Motor neuron (in vitro differentiated cells): ENCODE data around the gene SCYL1. TPM values are rescaled to one million over a fixed set of nuclear protein-coding genes. Genes with fewer than 3 reads are reported as not detected.
A peak's percentile ranks its signal among the peaks of the same experiment; 100 is the strongest.

Source experiments
- ATAC-seq, 8 experiments: fragments of 200-7000 bp; cut with Tn5 transposase; replicated peaks in 6 of 8; 2 replicates each; pipeline ENCODE4 v1.8.0; 2021; ENCODE audit warnings: mild to moderate bottlenecking in 8 of 8, moderate library complexity in 8 of 8
- H3K27ac ChIP-seq, 2 donors: fragments of 250-450 bp; sonication (Bioruptor Pico); 2 replicates each; pipeline ENCODE4 v1.9.0; 2021; ENCODE audit warnings: antibody characterized with exemption in 2 of 2, mild to moderate bottlenecking in 2 of 2, moderate library complexity in 1 of 2
- H3K4me1 ChIP-seq, 2 donors: fragments of 250-450 bp; sonication (Bioruptor Pico); replicated peaks in 1 of 2; 2 replicates each; pipeline ENCODE4 v1.6.1; 2021; ENCODE audit warnings: antibody characterized with exemption in 2 of 2, mild to moderate bottlenecking in 2 of 2, moderate library complexity in 1 of 2
- H3K4me3 ChIP-seq, 5 donors: fragments of 250-450 bp; sonication (Bioruptor Pico); 2 replicates each; pipeline ENCODE4 v1.9.0; 2021; ENCODE audit warnings: antibody characterized with exemption in 5 of 5, mild to moderate bottlenecking in 5 of 5, moderate library complexity in 4 of 5
- WGBS, 10 experiments: fragments of 450-650 bp; shearing (Covaris generic); methylation state at CpG; one replicate each; pipeline ENCODE4 v1.0.0; 2022; 5-methylcytosine and 5-hydroxymethylcytosine counted together
- in situ Hi-C, 9 experiments: fragments of 400-800 bp; cut with MboI; loops; one replicate each; pipeline ENCODE4 v1.15.0; 2021; ENCODE audit warnings: low sequenced_read_pairs in 9 of 9, low pct_unique_long_range_greater_than_20kb in 2 of 9; ENCODE audit not compliant: unreplicated experiment in 9 of 9
- total RNA-seq, 8 experiments: library from RNA; unstranded; fragments of 300-600 nt; gene quantifications; 2 replicates each; pipeline versions ENCODE4 v1.2.3 to v1.2.4, GENCODE V29; 2022

SCYL1 gene
- total RNA-seq, 8 experiments from 2014 or later = 39.2 to 119 (median 57.7) TPM

- Histone ChIP-seq H3K4me3 (peak overlapping the region; percentile 22 to 30 (median 24)), H3K4me1 (peaks cover 80 to 84% of the 10 kb centered on the region in 2 donors), H3K27ac (peak overlapping the region; percentile 96)
- in situ Hi-C loops = no loop called here
- ATAC-seq = peak in 4 of 8 experiments; percentile 3 to 7 (median 5)
- 0 to 60% (median 28%) methylated on average over 1 to 4 of the region's 10 CpGs; no CpG with 5 or more reads in 2 of the 10 experiments for WGBS, 10 experiments
Measured at GRCh38 chr11:65488273-65489034, 36.4 kb upstream of the SCYL1 start.

- Histone ChIP-seq H3K27ac (peak overlapping the region; percentile 96), H3K4me3 (peak overlapping the region in 3 of 5 donors; percentile 1 to 26 (median 24)), H3K4me1 (peaks cover 86 to 91% of the 10 kb centered on the region in 2 donors)
- in situ Hi-C loops = no loop called here
- no peak for ATAC-seq
- 0 to 60% (median 43%) methylated on average over 1 to 5 of the region's 10 CpGs; no CpG with 5 or more reads in 5 of the 10 experiments for WGBS, 10 experiments
Measured at GRCh38 chr11:65489035-65489705, 35.7 kb upstream of the SCYL1 start.

GRCh38 chr11:65489706-65490320 lies 35.1 kb upstream of the SCYL1 start:
- ATAC-seq = peak in 1 of 8 experiments; percentile 1
- Histone ChIP-seq H3K27ac (peak overlapping the region; percentile 96), H3K4me1 (peaks cover 90 to 95% of the 10 kb centered on the region in 2 donors), H3K4me3 (peak overlapping the region in 1 of 5 donors; percentile 26)
- in situ Hi-C loops = no loop called here
- WGBS, 10 experiments = 0 to 100% (median 24%) methylated on average over 1 to 5 of the region's 8 CpGs; no CpG with 5 or more reads in 4 of the 10 experiments

GRCh38 chr11:65491163-65491465 lies 33.8 kb upstream of the SCYL1 start:
- Histone ChIP-seq H3K27ac (peak overlapping the region; percentile 74 to 82), H3K4me1 (peaks cover 82 to 86% of the 10 kb centered on the region in 2 donors), H3K4me3 (no peak overlapping the region)
- in situ Hi-C loops = no loop called here
- no peak for ATAC-seq
- 20 to 93% (median 80%) methylated on average over 1 to 3 of the region's 3 CpGs; no CpG with 5 or more reads in 3 of the 10 experiments for WGBS, 10 experiments

- peaks cover 80 to 85% of the 10 kb centered on the region in 2 donors for H3K4me1 ChIP-seq
- in situ Hi-C loops = no loop called here
- WGBS, 10 experiments = 0 to 61% (median 15%) methylated on average over 1 to 6 of the region's 17 CpGs; no CpG with 5 or more reads in 4 of the 10 experiments
- peak overlapping the region; percentile 74 to 82 for H3K27ac ChIP-seq
- H3K4me3 ChIP-seq = peak overlapping the region in 2 of 5 donors; percentile 2 to 6
- peak; percentile 9 to 47 (median 39) for ATAC-seq
Measured at GRCh38 chr11:65491614-65492386, 33.1 kb upstream of the SCYL1 start.

- in situ Hi-C loops = no loop called here
- WGBS, 10 experiments = 0 to 92% (median 30%) methylated on average over 1 to 3 of the region's 4 CpGs; no CpG with 5 or more reads in 6 of the 10 experiments
- H3K4me3 ChIP-seq = no peak overlapping the region
- H3K4me1 ChIP-seq = peaks cover 74 to 80% of the 10 kb centered on the region in 2 donors
- H3K27ac ChIP-seq = peak overlapping the region; percentile 74 to 82
- ATAC-seq = no peak
Measured at GRCh38 chr11:65492387-65492636, 32.6 kb upstream of the SCYL1 start.

- WGBS, 10 experiments = 0 to 83% (median 40%) methylated on average over 1 to 4 of the region's 6 CpGs; no CpG with 5 or more reads in 3 of the 10 experiments
- peaks cover 74 to 79% of the 10 kb centered on the region in 2 donors for H3K4me1 ChIP-seq
- H3K4me3 ChIP-seq = peak overlapping the region in 1 of 5 donors; percentile 2
- in situ Hi-C loops = no loop called here
- peak in 2 of 8 experiments; percentile 3 to 4 for ATAC-seq
- peak overlapping the region; percentile 74 to 82 for H3K27ac ChIP-seq
Measured at GRCh38 chr11:65492637-65493366, 32.1 kb upstream of the SCYL1 start.

- in situ Hi-C loops = no loop called here
- 6 to 83% (median 74%) methylated on average over 1 to 11 of the region's 12 CpGs for WGBS, 10 experiments
- Histone ChIP-seq H3K27ac (peak overlapping the region; percentile 74 to 82), H3K4me3 (no peak overlapping the region), H3K4me1 (peaks cover 69 to 72% of the 10 kb centered on the region in 2 donors)
- ATAC-seq = peak in 3 of 8 experiments; percentile 7 to 29 (median 18)
Measured at GRCh38 chr11:65493367-65494176, 31.3 kb upstream of the SCYL1 start.

- peak in 6 of 8 experiments; percentile 0 to 1 (median 0) for ATAC-seq
- Histone ChIP-seq H3K4me3 (peak overlapping the region; percentile 50 to 89 (median 60)), H3K27ac (peak overlapping the region; percentile 90 to 98), H3K4me1 (peaks cover 40 to 42% of the 10 kb centered on the region in 2 donors)
- WGBS, 10 experiments = 0 to 54% (median 30%) methylated on average over 1 to 11 of the region's 15 CpGs
- in situ Hi-C loops = no loop called here
Measured at GRCh38 chr11:65496304-65497140, 28.4 kb upstream of the SCYL1 start.

GRCh38 chr11:65497141-65498041 lies 27.5 kb upstream of the SCYL1 start:
- peak; percentile 34 to 89 (median 85) for ATAC-seq
- peak overlapping the region; percentile 97 to 98 for H3K27ac ChIP-seq
- WGBS, 10 experiments = 0 to 2% (median 0%) methylated on average over 1 to 11 of the region's 61 CpGs; no CpG with 5 or more reads in 2 of the 10 experiments
- H3K4me3 ChIP-seq = peak overlapping the region; percentile 50 to 89 (median 60)
- H3K4me1 ChIP-seq = peaks cover 31 to 33% of the 10 kb centered on the region in 2 donors
- in situ Hi-C loops = no loop called here
